ENCODE data around the gene FCRL6. TPM values are rescaled to one million over a fixed set of nuclear protein-coding genes. Genes with fewer than 3 reads are reported as not detected.

FCRL6 gene
- total RNA-seq, 1 donor from 2014 or later = 0.34 TPM

DNA sequence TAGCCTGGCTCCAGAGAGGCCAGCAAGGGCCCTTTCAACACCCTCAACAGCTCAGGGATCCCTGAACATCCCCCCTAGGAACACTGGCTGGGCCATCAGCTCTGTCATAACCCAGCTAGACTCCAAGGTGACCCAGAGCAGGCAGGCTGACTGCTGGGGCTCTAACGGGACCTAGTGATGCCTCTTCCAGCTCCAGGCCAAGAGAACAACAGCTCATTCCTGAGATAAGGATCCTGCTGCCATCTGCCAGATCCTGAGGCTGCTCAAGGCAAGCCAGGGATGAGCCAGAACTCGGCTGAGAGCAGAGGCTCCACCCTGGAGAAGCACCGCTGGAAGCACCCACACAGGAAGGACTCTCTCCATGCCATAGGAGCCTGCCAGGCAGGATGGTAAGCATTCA lies 58.3 kb downstream of the FCRL6 start:
- intact Hi-C loops (cut with micrococcal nuclease) = no loop called here

DNA sequence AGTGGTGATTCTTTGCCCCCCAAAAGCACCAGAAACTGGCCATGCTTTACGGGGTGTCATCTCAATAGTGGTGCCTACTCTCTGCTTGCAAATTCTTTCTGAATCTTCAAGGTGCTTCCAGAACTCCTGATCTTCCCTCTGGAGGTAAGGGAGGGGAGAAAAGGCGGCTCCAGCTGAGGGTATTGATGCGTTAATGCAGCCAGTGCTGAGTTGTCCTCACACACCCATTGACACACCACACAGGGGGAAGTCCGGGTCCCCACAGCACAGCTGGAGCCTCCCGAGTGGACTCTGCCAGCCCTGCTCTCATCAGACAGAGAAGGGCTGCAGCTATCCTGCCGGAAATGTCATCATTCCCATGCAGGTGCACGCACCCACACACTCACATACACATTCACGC lies 59.1 kb downstream of the FCRL6 start:
- intact Hi-C loops (cut with micrococcal nuclease) = no loop called here

DNA sequence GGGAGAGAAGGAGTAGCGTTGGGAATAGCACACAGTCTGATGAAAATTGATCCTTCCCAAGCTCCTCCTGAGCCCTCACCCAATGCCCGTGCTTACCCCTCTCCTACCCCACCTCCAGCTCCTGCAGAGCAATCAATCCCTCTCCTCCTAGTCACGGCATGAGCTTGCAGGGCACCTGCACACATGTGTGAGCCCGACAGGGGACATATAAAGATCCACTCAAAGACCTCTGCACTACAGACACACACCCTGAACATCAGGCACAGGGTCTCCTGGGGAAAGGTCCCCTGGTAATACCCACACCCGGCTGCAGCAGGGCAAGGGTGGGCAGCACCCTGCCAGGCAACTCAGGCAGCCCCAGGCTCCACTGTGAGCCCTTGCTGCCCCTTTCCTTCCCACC lies 59.9 kb downstream of the FCRL6 start:
- intact Hi-C loops (cut with micrococcal nuclease) = no loop called here

DNA sequence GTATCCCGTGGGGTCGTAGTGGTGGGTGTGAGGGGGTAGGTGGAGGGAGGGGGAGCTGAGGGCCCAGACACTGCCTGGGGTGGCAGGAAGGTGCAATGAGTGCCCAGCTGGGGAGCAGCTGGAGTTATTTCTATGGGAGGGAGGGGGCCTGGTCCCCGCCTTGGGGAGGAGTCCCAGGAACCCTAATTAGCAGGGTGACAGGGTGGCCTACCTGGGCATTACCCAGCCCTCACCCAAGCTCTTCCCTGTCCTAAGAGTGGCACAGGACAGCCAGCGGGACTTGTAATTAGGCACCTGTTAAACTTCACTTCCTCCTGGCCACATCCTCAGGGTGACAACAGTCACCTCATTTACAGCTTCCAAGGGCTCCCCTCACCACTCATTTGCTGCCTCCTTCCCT lies 60.4 kb downstream of the FCRL6 start, which contains the start of gene VSIG8:
TSS of gene VSIG8 (minus strand) at position 101 of the 400 bp plus-strand sequence. CDS start 136 bp downstream, outside the sequence.
- intact Hi-C loops (cut with micrococcal nuclease) = no loop called here

DNA sequence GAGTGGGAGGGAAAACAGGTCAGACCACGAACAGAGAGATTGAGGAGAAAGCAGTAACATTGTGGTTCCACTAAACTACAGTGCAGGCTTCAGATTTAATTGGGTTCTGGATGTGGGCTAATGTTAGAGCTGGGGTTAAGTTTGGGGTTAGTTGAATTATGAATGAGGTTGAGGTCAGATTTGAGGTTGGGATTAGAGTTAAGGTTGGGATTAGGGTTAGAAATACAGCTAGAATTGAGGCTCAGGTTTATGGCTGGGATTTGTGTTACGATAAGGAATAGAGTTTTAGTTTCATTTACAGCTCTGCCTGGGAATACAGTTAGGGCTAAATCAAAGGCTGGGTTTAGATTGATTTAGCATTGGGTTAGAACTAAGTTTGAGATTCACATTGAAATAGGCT lies 62.1 kb downstream of the FCRL6 start:
- intact Hi-C loops (cut with micrococcal nuclease) = no loop called here

Other genes with a start within 250 kb of the FCRL6 start
- not detected in 2 replicates for gene APCS, start 214.5 kb upstream of the FCRL6 start, total RNA-seq
- gene CRP, start 87.8 kb upstream of the FCRL6 start, total RNA-seq = not detected in 2 replicates
- gene DUSP23, start 21.4 kb upstream of the FCRL6 start, total RNA-seq = 12.8 and 13.0 TPM in 2 replicates
- gene SLAMF8, start 24.5 kb downstream of the FCRL6 start, total RNA-seq = 0.83 and 1.4 TPM in 2 replicates
- gene VSIG8, start 60.3 kb downstream of the FCRL6 start, total RNA-seq = not detected in 2 replicates
- gene CFAP45, start 97.8 kb downstream of the FCRL6 start, total RNA-seq = 0.68 and 0.76 TPM in 2 replicates
- gene TAGLN2, start 123.1 kb downstream of the FCRL6 start, total RNA-seq = 411 and 422 TPM in 2 replicates
- not detected in 2 replicates for gene IGSF9, start 143.3 kb downstream of the FCRL6 start, total RNA-seq
- not detected in 2 replicates for gene SLAMF9, start 151.9 kb downstream of the FCRL6 start, total RNA-seq
- gene PIGM, start 229.6 kb downstream of the FCRL6 start, total RNA-seq = 5.7 and 5.9 TPM in 2 replicates

All from T-helper 1 cell treated with Interleukin-12 subunit alpha and Interleukin-12 subunit beta and Interleukin-4 antibody, amounts not matched to agents 30 ng/mL and 1 ng/mL, for 36 hours (primary cell).